ENCODE results near the gene MORN3.
"Not testable (repeated sequence)": the region's sequence is repeated elsewhere in the genome, so short reads cannot be mapped to it uniquely, and the experiment has no call there.

Gene MORN3

GRCh38 chr12:121669521-121669900 lies at the start of gene MORN3:
TSS of gene MORN3 (minus strand) at chr12:121669654. CDS start at chr12:121669483, 171 bp downstream.
- H3K4me3 ChIP-seq (ENCODE audit: low read length): no peak within 1 kb of the TSS
- H2AFZ ChIP-seq (ENCODE audit: low read depth, low read length): no peak within 1 kb of the TSS
- H3K4me1 ChIP-seq (ENCODE audit: low read length): peaks cover 18% of the 10 kb centered on the region
- no peak within 1 kb of the TSS for H3K27ac ChIP-seq (ENCODE audit: low read length)
- no peaks in the 10 kb centered on the region for H4K20me1 ChIP-seq (ENCODE audit: insufficient read depth, low read length)
- H3K9me3 ChIP-seq (ENCODE audit: insufficient read depth, low read length): no peaks in the 10 kb centered on the region
- no peak within 1 kb of the TSS for H3K9ac ChIP-seq (ENCODE audit: low read length)
- TF ChIP-seq CTCF (IDR thresholded peaks at IDR 0.05; ENCODE audit: low read depth, low read length) (no peak), EZH2phosphoT487 (IDR thresholded peaks at IDR 0.05; ENCODE audit: low read depth) (no peak)
- H3K27me3 ChIP-seq (ENCODE audit: low read depth, low read length): no peaks in the 10 kb centered on the region
- H3K4me2 ChIP-seq (ENCODE audit: low read length): no peak within 1 kb of the TSS
- peaks cover 5% of the 10 kb centered on the region; the same call in 1 of the 2 replicates for H3K79me2 ChIP-seq (ENCODE audit: low read length)
- no peaks in the 10 kb centered on the region for H3K36me3 ChIP-seq (replicated peaks; ENCODE audit: low read depth, low read length)

- Histone ChIP-seq H3K9ac (ENCODE audit: low read length) (no peak overlapping the region), H3K4me1 (ENCODE audit: low read length) (peaks cover 4% of the 10 kb centered on the region), H3K4me2 (ENCODE audit: low read length) (no peak overlapping the region), H3K79me2 (ENCODE audit: low read length) (peaks cover 36% of the 10 kb centered on the region), H2AFZ (ENCODE audit: low read depth, low read length) (no peak overlapping the region), H3K27me3 (ENCODE audit: low read depth, low read length) (no peaks in the 10 kb centered on the region), H3K36me3 (replicated peaks; ENCODE audit: low read depth, low read length) (peaks cover 5% of the 10 kb centered on the region), H3K9me3 (ENCODE audit: insufficient read depth, low read length) (no peaks in the 10 kb centered on the region), H3K27ac (ENCODE audit: low read length) (no peak overlapping the region), H4K20me1 (ENCODE audit: insufficient read depth, low read length) (peaks cover 7% of the 10 kb centered on the region; the same call in 1 of the 2 replicates), H3K4me3 (ENCODE audit: low read length) (no peak overlapping the region)
- no peak for TF ChIP-seq CTCF (IDR thresholded peaks at IDR 0.05; ENCODE audit: low read depth, low read length)
- TF ChIP-seq EZH2phosphoT487 (IDR thresholded peaks at IDR 0.05; ENCODE audit: low read depth): no peak
Measured at GRCh38 chr12:121718653-121719239, 49.3 kb upstream of the MORN3 start.

GRCh38 chr12:121717041-121717699 lies 47.7 kb upstream of the MORN3 start:
- Histone ChIP-seq H4K20me1 (ENCODE audit: insufficient read depth, low read length) (peaks cover 7% of the 10 kb centered on the region; the same call in 1 of the 2 replicates), H3K9ac (ENCODE audit: low read length) (no peak overlapping the region), H3K4me2 (ENCODE audit: low read length) (no peak overlapping the region), H3K27ac (ENCODE audit: low read length) (no peak overlapping the region), H3K9me3 (ENCODE audit: insufficient read depth, low read length) (no peaks in the 10 kb centered on the region), H2AFZ (ENCODE audit: low read depth, low read length) (no peak overlapping the region), H3K27me3 (ENCODE audit: low read depth, low read length) (no peaks in the 10 kb centered on the region), H3K36me3 (replicated peaks; ENCODE audit: low read depth, low read length) (peaks cover 5% of the 10 kb centered on the region), H3K4me3 (ENCODE audit: low read length) (no peak overlapping the region), H3K4me1 (ENCODE audit: low read length) (peaks cover 9% of the 10 kb centered on the region), H3K79me2 (ENCODE audit: low read length) (peaks cover 41% of the 10 kb centered on the region)
- TF ChIP-seq EZH2phosphoT487 (IDR thresholded peaks at IDR 0.05; ENCODE audit: low read depth) (no peak), CTCF (IDR thresholded peaks at IDR 0.05; ENCODE audit: low read depth, low read length) (no peak)

GRCh38 chr12:121715862-121716435 lies 46.5 kb upstream of the MORN3 start:
- peaks cover 5% of the 10 kb centered on the region for H3K36me3 ChIP-seq (replicated peaks; ENCODE audit: low read depth, low read length)
- TF ChIP-seq CTCF (IDR thresholded peaks at IDR 0.05; ENCODE audit: low read depth, low read length) (no peak), EZH2phosphoT487 (IDR thresholded peaks at IDR 0.05; ENCODE audit: low read depth) (no peak)
- no peak overlapping the region for H3K4me3 ChIP-seq (ENCODE audit: low read length)
- peaks cover 41% of the 10 kb centered on the region for H3K79me2 ChIP-seq (ENCODE audit: low read length)
- peaks cover 7% of the 10 kb centered on the region; the same call in 1 of the 2 replicates for H4K20me1 ChIP-seq (ENCODE audit: insufficient read depth, low read length)
- no peak overlapping the region for H3K27ac ChIP-seq (ENCODE audit: low read length)
- no peak overlapping the region for H2AFZ ChIP-seq (ENCODE audit: low read depth, low read length)
- no peak overlapping the region for H3K9ac ChIP-seq (ENCODE audit: low read length)
- no peaks in the 10 kb centered on the region for H3K27me3 ChIP-seq (ENCODE audit: low read depth, low read length)
- H3K4me1 ChIP-seq (ENCODE audit: low read length): peaks cover 15% of the 10 kb centered on the region
- H3K9me3 ChIP-seq (ENCODE audit: insufficient read depth, low read length): no peaks in the 10 kb centered on the region
- H3K4me2 ChIP-seq (ENCODE audit: low read length): no peak overlapping the region

GRCh38 chr12:121715055-121715454 lies 45.6 kb upstream of the MORN3 start:
- not testable (repeated sequence) for H2AFZ ChIP-seq (ENCODE audit: low read depth, low read length); H3K9me3 ChIP-seq (ENCODE audit: insufficient read depth, low read length); H3K4me3 ChIP-seq (ENCODE audit: low read length); H4K20me1 ChIP-seq (ENCODE audit: insufficient read depth, low read length); H3K9ac ChIP-seq (ENCODE audit: low read length); H3K4me2 ChIP-seq (ENCODE audit: low read length); H3K27ac ChIP-seq (ENCODE audit: low read length); H3K36me3 ChIP-seq (replicated peaks; ENCODE audit: low read depth, low read length); H3K27me3 ChIP-seq (ENCODE audit: low read depth, low read length)
- H3K4me1 ChIP-seq (ENCODE audit: low read length): peaks cover 15% of the 10 kb centered on the region
- H3K79me2 ChIP-seq (ENCODE audit: low read length): peaks cover 41% of the 10 kb centered on the region

All from OCI-LY3 (cell line).